Measurements from ENCODE around the gene PAPLN. TPM values are rescaled to one million over a fixed set of nuclear protein-coding genes. Genes with fewer than 3 reads are reported as not detected.

PAPLN gene
- total RNA-seq, 1 experiment from 2014 or later = 9.6 TPM

GRCh38 chr14:73211251-73212040 lies 25.9 kb upstream of the PAPLN start:
- H3K9me2 ChIP-seq (ENCODE audit: insufficient read depth) = no peaks in the 10 kb centered on the region
- H4K20me1 ChIP-seq (ENCODE audit: insufficient read depth) = no peaks in the 10 kb centered on the region
- no peaks in the 10 kb centered on the region for H3K79me2 ChIP-seq (ENCODE audit: insufficient read depth, low read length)
- intact Hi-C loops (cut with micrococcal nuclease) = no loop called here
- DNase-seq (ENCODE audit: low read depth, low spot score) = no peak
- no TSS peak for BruUV-seq (replicated peaks)
- H3K4me3 ChIP-seq (replicated peaks in 1 of 2; ENCODE audit: low read depth in 1 of 2, low read length in 2 of 2) = no peak overlapping the region
- H3K9me3 ChIP-seq (ENCODE audit: control insufficient read depth in 1 of 2, insufficient read depth in 1 of 2, low read depth in 1 of 2, low read length in 2 of 2) = peaks cover 3% of the 10 kb centered on the region in 2 experiments; a peak in 2 of 4 replicates
- TF ChIP-seq ZNF274 (IDR thresholded peaks at IDR 0.05; ENCODE audit: low read depth, low read length) = no peak
- TF ChIP-seq ZBTB33 (IDR thresholded peaks at IDR 0.05; ENCODE audit: extremely low read depth, insufficient replicate concordance, low read length) = no peak
- no peak for TF ChIP-seq RAD21 (IDR thresholded peaks at IDR 0.05; ENCODE audit: low read depth)
- no peak for TF ChIP-seq ELF1 (IDR thresholded peaks at IDR 0.05; ENCODE audit: borderline replicate concordance, low read depth)
- TF ChIP-seq TCF7L2 (IDR thresholded peaks at IDR 0.05; ENCODE audit: borderline replicate concordance, extremely low read depth, insufficient read depth, insufficient read length) = no peak
- no peak for TF ChIP-seq FOSL1 (IDR thresholded peaks at IDR 0.05; ENCODE audit: low read depth)
- no peak for TF ChIP-seq POLR2A (IDR thresholded peaks at IDR 0.05; ENCODE audit: borderline replicate concordance, extremely low read depth, insufficient read depth, insufficient read length)
- TF ChIP-seq POLR2AphosphoS5 (IDR thresholded peaks at IDR 0.05; ENCODE audit: low read depth, low read length) = no peak
- no peak for TF ChIP-seq SIN3A (IDR thresholded peaks at IDR 0.05; ENCODE audit: low read depth)
- TF ChIP-seq, protein P1, sequence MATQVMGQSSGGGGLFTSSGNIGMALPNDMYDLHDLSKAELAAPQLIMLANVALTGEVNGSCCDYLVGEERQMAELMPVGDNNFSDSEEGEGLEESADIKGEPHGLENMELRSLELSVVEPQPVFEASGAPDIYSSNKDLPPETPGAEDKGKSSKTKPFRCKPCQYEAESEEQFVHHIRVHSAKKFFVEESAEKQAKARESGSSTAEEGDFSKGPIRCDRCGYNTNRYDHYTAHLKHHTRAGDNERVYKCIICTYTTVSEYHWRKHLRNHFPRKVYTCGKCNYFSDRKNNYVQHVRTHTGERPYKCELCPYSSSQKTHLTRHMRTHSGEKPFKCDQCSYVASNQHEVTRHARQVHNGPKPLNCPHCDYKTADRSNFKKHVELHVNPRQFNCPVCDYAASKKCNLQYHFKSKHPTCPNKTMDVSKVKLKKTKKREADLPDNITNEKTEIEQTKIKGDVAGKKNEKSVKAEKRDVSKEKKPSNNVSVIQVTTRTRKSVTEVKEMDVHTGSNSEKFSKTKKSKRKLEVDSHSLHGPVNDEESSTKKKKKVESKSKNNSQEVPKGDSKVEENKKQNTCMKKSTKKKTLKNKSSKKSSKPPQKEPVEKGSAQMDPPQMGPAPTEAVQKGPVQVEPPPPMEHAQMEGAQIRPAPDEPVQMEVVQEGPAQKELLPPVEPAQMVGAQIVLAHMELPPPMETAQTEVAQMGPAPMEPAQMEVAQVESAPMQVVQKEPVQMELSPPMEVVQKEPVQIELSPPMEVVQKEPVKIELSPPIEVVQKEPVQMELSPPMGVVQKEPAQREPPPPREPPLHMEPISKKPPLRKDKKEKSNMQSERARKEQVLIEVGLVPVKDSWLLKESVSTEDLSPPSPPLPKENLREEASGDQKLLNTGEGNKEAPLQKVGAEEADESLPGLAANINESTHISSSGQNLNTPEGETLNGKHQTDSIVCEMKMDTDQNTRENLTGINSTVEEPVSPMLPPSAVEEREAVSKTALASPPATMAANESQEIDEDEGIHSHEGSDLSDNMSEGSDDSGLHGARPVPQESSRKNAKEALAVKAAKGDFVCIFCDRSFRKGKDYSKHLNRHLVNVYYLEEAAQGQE (IDR thresholded peaks at IDR 0.05; ENCODE audit: low read depth) = no peak
- no peak for TF ChIP-seq CEBPB (IDR thresholded peaks at IDR 0.05; ENCODE audit: low read depth)
- no peak for TF ChIP-seq EZH2 (IDR thresholded peaks at IDR 0.05)
- ATAC-seq = no peak
- no peak overlapping the region for H3K9ac ChIP-seq (ENCODE audit: low read length)
- ChIA-PET POLR2A (no interaction called here), RAD21 (ENCODE audit: low non-redundant PET in 1 of 2, low total read pairs in 2 of 2, uncharacterized antibody in 2 of 2, unreplicated experiment in 2 of 2) (no interaction called here), CTCF (no interaction called here)
- H2AFZ ChIP-seq (ENCODE audit: low read depth, low read length, poor library complexity, severe bottlenecking) = no peak overlapping the region
- no peak overlapping the region for H3K27ac ChIP-seq (ENCODE audit: low read depth, low read length)
- no peaks in the 10 kb centered on the region for H3K27me3 ChIP-seq (ENCODE audit: insufficient read depth, low read length)
- no peak overlapping the region for H3K4me2 ChIP-seq (ENCODE audit: low read length)
- H3K4me1 ChIP-seq (ENCODE audit: control insufficient read depth in 1 of 2, insufficient read depth in 2 of 2, low read length in 2 of 2) = no peaks in the 10 kb centered on the region
- peaks cover 22 to 26% of the 10 kb centered on the region in 2 experiments for H3K36me3 ChIP-seq (ENCODE audit: control insufficient read depth in 1 of 2, insufficient read depth in 2 of 2, low read length in 2 of 2)
